Measurements from ENCODE around the gene UBA7.

DNA sequence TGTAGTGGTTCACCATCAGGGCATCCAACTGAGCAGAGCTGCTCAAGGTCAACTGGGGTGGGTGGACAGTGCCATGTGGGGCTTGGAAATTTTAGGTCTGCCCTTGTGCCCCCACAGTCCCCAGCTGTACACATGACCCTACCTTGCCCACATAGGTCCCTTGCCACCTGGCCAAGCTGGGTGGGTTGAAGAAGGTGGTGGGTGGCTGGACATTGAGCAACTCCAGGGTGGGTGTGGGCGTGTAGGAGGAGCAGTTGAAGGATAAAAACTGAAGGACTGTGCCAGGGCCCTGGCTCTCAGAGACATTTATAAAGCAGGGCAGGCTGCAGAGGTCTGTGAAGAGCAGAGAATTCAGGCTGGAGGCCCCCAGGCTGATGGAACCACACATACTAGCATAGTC, 14.6 kb downstream of the UBA7 start:
- TF ChIP-seq CTCF (IDR thresholded peaks at IDR 0.05) (no peak), POLR2A (IDR thresholded peaks at IDR 0.05) (no peak)
